ENCODE measurements around the gene PLEKHG4. TPM values are rescaled to one million over a fixed set of nuclear protein-coding genes. Genes with fewer than 3 reads are reported as not detected.
A peak's percentile ranks its signal among the peaks of the same experiment; 100 is the strongest.

PLEKHG4 gene
- total and polyA plus RNA-seq, 9 donors: 5.1 to 38.6 (median 27.6) TPM

DNA sequence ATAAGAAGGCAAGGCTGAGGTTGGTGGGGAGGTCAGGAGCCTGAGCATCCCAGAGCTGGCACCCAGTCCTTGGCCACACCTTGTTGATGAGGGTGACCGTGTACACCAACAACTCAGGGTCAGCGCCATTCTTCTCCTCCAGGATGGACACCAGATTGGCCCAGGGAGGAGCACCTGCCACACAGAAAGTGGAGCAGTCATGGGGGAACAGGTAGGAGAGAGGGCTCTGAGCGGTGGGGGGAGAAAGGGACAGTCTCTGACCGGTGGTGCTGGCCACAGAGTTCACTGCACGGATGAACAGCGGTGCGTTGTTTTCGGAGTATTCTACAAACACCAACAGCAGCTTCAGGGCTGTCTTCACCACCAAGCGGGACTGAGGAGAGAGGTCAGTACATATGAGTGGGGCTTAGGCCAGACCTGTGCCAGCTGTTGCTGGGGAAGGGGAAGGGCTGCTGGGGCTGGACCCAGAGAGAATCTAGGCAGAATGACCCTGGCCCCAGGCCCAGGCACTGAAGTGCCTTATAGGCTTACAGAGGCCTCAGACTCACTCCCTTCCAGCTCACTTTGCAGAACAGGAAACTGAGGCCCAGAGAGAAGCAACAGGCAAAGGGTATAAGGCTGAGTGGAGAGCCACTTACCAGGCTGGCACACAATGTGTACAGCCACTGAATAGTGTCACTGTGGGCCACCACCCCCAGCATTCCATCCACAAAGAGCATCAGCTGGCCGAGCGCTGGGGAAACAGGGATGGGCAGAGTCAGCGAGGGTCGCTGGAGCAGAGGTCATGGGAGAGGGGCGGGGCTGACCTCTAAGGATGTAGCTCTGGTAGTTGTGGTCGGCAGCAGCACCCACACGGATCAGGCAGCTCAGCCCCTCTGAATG is 41.7 kb upstream of the PLEKHG4 start:
- Histone ChIP-seq H3K4me1 (ENCODE audit: insufficient read depth) (peaks cover 3% of the 10 kb centered on the region), H3K27me3 (no peaks in the 10 kb centered on the region), H3K9me3 (no peaks in the 10 kb centered on the region), H3K4me3 (no peak overlapping the region), H3K27ac (no peak overlapping the region), H3K36me3 (no peaks in the 10 kb centered on the region)
- 66 to 72% (median 72%) methylated on average over 16 of the region's 16 CpGs for WGBS, 3 donors
- no peak for DNase-seq
- TF ChIP-seq, protein P1, sequence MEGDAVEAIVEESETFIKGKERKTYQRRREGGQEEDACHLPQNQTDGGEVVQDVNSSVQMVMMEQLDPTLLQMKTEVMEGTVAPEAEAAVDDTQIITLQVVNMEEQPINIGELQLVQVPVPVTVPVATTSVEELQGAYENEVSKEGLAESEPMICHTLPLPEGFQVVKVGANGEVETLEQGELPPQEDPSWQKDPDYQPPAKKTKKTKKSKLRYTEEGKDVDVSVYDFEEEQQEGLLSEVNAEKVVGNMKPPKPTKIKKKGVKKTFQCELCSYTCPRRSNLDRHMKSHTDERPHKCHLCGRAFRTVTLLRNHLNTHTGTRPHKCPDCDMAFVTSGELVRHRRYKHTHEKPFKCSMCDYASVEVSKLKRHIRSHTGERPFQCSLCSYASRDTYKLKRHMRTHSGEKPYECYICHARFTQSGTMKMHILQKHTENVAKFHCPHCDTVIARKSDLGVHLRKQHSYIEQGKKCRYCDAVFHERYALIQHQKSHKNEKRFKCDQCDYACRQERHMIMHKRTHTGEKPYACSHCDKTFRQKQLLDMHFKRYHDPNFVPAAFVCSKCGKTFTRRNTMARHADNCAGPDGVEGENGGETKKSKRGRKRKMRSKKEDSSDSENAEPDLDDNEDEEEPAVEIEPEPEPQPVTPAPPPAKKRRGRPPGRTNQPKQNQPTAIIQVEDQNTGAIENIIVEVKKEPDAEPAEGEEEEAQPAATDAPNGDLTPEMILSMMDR (IDR thresholded peaks at IDR 0.05): no peak
- TF ChIP-seq EP300 (IDR thresholded peaks at IDR 0.05) (no peak), POLR2A (IDR thresholded peaks at IDR 0.05) (no peak)
- intact Hi-C loops (cut with DNase I): no loop called here

DNA sequence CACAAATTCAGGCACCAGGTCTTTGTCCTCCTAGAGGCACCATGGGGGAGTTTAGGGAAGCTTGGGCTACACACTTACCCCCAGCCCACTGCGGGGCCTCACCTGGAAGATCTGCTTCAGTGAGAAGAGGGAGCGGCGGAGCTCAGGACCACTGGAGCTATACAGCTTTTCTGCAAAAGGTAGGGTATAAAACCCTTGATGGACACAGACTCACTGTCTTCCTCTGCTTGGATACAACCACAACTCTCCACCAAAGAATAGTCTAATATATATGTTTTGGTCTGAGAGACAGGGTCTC is 41.1 kb upstream of the PLEKHG4 start:
- DNase-seq: no peak
- no peak for TF ChIP-seq EP300 (IDR thresholded peaks at IDR 0.05)
- no peak overlapping the region for H3K27ac ChIP-seq
- no peak overlapping the region for H3K4me3 ChIP-seq
- H3K9me3 ChIP-seq: no peaks in the 10 kb centered on the region
- intact Hi-C loops (cut with DNase I): no loop called here
- H3K36me3 ChIP-seq: no peaks in the 10 kb centered on the region
- peaks cover 3% of the 10 kb centered on the region for H3K4me1 ChIP-seq (ENCODE audit: insufficient read depth)
- 91 to 98% (median 94%) methylated on average over 3 of the region's 3 CpGs for WGBS, 3 donors
- no peaks in the 10 kb centered on the region for H3K27me3 ChIP-seq

DNA sequence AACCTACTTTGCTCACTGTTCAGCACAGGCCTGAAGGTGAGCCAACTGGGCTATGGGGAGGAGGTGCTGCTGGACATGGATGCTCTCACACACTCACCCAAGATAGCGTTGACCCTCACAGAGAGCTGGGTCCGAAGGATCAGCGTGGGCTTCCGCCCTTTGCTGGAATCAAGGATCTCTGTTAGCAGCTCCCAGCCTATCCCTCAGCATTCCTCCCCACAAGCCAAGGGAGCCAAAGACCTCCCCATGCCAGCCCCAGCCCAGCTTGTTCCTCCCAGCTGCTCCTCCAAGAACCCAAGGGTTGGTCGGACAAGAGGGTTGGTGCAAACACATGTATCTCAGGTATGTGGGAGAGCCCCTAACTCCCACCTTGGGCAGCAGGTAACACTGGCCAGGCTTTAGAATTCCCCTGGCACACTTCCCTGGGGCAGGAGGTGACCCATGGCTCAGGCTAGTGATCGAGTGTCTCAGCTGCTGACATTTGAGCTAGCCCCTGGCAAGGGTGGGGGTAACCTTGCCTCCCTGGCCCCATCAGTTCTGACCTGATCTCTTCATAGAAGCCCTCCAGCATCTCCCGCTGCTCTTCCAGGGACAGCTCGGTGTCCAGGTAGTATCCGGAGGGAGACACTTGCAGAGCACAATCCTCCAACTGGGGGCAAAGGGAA is 40.4 kb upstream of the PLEKHG4 start:
- intact Hi-C loops (cut with DNase I): no loop called here
- Histone ChIP-seq H3K36me3 (no peaks in the 10 kb centered on the region), H3K27ac (no peak overlapping the region), H3K4me3 (no peak overlapping the region), H3K9me3 (no peaks in the 10 kb centered on the region), H3K27me3 (no peaks in the 10 kb centered on the region), H3K4me1 (ENCODE audit: insufficient read depth) (peaks cover 3% of the 10 kb centered on the region)
- DNase-seq: no peak
- WGBS, 3 donors: 80 to 92% (median 84%) methylated on average over 9 of the region's 9 CpGs
- TF ChIP-seq POLR2A (IDR thresholded peaks at IDR 0.05) (no peak), EP300 (IDR thresholded peaks at IDR 0.05) (no peak)
- TF ChIP-seq, protein P1 (IDR thresholded peaks at IDR 0.05): no peak

DNA sequence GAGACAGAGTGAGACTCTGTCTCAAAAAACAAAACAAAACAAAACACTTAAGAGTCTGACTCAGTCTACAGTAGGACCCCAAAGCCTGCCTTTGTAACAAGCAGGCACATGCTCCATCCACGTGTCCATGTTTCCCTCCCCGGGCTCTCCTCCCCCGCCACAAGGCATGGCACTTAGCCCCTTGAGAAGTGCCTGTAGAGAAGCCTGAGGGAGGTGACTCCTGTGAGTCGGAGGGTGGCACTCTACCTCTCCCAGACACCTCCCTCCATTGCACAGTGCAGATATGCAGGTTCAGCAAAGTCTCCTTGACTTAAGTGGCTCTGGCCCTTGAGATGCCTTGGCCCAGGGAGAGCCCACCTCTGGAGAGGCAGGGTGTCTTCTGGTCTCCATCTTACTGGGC is 38.8 kb upstream of the PLEKHG4 start:
- DNase-seq: no peak
- H3K27ac ChIP-seq: peak overlapping the region in 1 of 2 donors; percentile 35

More for the DNA sequence above, 38.8 kb upstream of the PLEKHG4 start:
- Histone ChIP-seq H3K27me3 (no peaks in the 10 kb centered on the region), H3K9me3 (no peaks in the 10 kb centered on the region), H3K4me1 (ENCODE audit: insufficient read depth) (peaks cover 9% of the 10 kb centered on the region), H3K4me3 (no peak overlapping the region), H3K36me3 (no peaks in the 10 kb centered on the region)
- intact Hi-C loops (cut with DNase I): no loop called here
- 66 to 81% (median 69%) methylated on average over 4 of the region's 4 CpGs for WGBS, 3 donors
- no peak for TF ChIP-seq POLR2A (IDR thresholded peaks at IDR 0.05)
- TF ChIP-seq, protein P1 (IDR thresholded peaks at IDR 0.05): no peak
- TF ChIP-seq EP300 (IDR thresholded peaks at IDR 0.05): no peak

Measured in ovary (tissue), 9 donors.